Motor neuron (in vitro differentiated cells): ENCODE data around the gene CACNA2D1. TPM values are rescaled to one million over a fixed set of nuclear protein-coding genes. Genes with fewer than 3 reads are reported as not detected.

Source experiments
- ATAC-seq, 8 experiments: fragments of 200-7000 bp; cut with Tn5 transposase; replicated peaks in 6 of 8; 2 replicates each; pipeline ENCODE4 v1.8.0; 2021; ENCODE audit warnings: mild to moderate bottlenecking in 8 of 8, moderate library complexity in 8 of 8
- H3K27ac ChIP-seq, 2 donors: fragments of 250-450 bp; sonication (Bioruptor Pico); 2 replicates each; pipeline ENCODE4 v1.9.0; 2021; ENCODE audit warnings: antibody characterized with exemption in 2 of 2, mild to moderate bottlenecking in 2 of 2, moderate library complexity in 1 of 2
- H3K4me1 ChIP-seq, 2 donors: fragments of 250-450 bp; sonication (Bioruptor Pico); replicated peaks in 1 of 2; 2 replicates each; pipeline ENCODE4 v1.6.1; 2021; ENCODE audit warnings: antibody characterized with exemption in 2 of 2, mild to moderate bottlenecking in 2 of 2, moderate library complexity in 1 of 2
- H3K4me3 ChIP-seq, 5 donors: fragments of 250-450 bp; sonication (Bioruptor Pico); 2 replicates each; pipeline ENCODE4 v1.9.0; 2021; ENCODE audit warnings: antibody characterized with exemption in 5 of 5, mild to moderate bottlenecking in 5 of 5, moderate library complexity in 4 of 5
- WGBS, 10 experiments: fragments of 450-650 bp; shearing (Covaris generic); methylation state at CpG; one replicate each; pipeline ENCODE4 v1.0.0; 2022; 5-methylcytosine and 5-hydroxymethylcytosine counted together
- in situ Hi-C, 9 experiments: fragments of 400-800 bp; cut with MboI; loops; one replicate each; pipeline ENCODE4 v1.15.0; 2021; ENCODE audit warnings: low sequenced_read_pairs in 9 of 9, low pct_unique_long_range_greater_than_20kb in 2 of 9; ENCODE audit not compliant: unreplicated experiment in 9 of 9
- total RNA-seq, 8 experiments: library from RNA; unstranded; fragments of 300-600 nt; gene quantifications; 2 replicates each; pipeline versions ENCODE4 v1.2.3 to v1.2.4, GENCODE V29; 2022

Gene CACNA2D1
- total RNA-seq, 8 experiments from 2014 or later, result 9.7 to 72.9 (median 27.1) TPM

DNA sequence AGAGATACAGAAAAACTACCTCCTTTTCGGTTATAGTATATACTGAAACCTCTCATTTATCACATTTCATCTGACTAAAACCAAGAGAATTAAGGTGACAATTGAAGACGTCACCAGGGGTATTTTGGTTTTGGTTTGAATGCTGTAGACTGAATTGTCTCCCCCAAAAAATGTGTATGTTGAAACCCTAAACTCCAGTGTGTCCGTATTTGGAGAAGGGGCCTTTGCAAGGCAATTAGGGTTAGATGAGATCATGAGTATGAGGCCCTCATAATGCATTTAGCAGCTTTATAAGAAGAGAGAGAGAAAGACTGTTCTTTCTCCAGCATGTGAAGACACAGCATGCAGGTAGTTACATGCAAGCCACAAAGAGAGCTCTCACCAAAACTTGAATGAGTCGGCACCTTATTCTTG is 59.5 kb downstream of the CACNA2D1 start:
- Histone ChIP-seq H3K27ac (no peak overlapping the region), H3K4me1 (peaks cover 9 to 18% of the 10 kb centered on the region in 2 donors), H3K4me3 (no peak overlapping the region)
- ATAC-seq, result no peak
- in situ Hi-C loops, result no loop called here
- 72 to 100% (median 93%) methylated on average over 1 to 4 of the region's 4 CpGs for WGBS, 10 experiments

DNA sequence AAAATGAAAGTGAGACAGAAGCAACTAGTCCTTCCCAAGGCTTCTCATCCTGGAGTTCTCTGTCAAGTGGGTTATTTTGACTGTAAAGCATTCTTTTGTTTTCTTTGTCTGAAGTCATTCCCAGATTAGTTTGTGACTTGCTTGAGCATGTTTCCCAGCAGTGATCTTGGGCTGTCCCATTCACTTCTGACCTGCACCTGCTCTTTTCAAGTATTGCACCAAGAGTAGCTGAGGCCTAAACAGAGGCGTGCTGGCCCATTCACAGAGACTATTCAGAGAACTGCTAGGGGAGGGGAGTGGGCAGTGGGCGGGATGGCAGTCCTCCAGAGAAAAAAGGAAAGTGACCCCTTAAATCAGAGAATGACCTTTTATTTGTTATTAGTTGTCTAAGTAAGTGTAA is 61.3 kb downstream of the CACNA2D1 start:
- peak in 5 of 8 experiments; percentile 95 to 98 (median 97) for ATAC-seq
- in situ Hi-C loops, result no loop called here
- H3K4me1 ChIP-seq, result peaks cover 15 to 23% of the 10 kb centered on the region in 2 donors
- no peak overlapping the region for H3K4me3 ChIP-seq
- H3K27ac ChIP-seq, result no peak overlapping the region
- WGBS, 10 experiments, result 0 to 80% (median 16%) methylated on average over 1 to 2 of the region's 2 CpGs; no CpG with 5 or more reads in 4 of the 10 experiments

DNA sequence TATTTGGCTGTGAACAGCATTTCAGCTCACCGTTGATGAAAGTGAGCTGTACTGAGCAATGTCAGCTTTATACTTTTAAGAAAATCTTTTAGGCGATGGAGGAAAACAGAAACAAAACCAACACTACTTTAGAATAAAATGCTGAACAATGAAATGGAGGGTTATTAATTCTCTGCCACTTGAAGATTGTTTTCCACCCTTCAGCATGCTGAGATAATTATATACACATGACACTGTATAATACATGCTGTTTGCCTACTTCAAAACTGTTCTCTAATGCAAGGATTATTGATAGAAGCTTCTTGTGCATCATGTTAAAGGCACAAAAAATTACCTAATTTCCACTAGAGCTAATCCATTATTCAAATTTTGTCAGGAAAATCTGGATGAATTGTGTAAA is 66.8 kb downstream of the CACNA2D1 start:
- Histone ChIP-seq H3K27ac (peak overlapping the region; percentile 9 to 76), H3K4me3 (no peak overlapping the region), H3K4me1 (peaks cover 30 to 51% of the 10 kb centered on the region in 2 donors)
- WGBS, 10 experiments, result 17 to 100% (median 80%) methylated on average over 1 to 2 of the region's 2 CpGs; no CpG with 5 or more reads in 1 of the 10 experiments
- in situ Hi-C loops, result no loop called here
- peak in 4 of 8 experiments; percentile 26 to 54 (median 42) for ATAC-seq

DNA sequence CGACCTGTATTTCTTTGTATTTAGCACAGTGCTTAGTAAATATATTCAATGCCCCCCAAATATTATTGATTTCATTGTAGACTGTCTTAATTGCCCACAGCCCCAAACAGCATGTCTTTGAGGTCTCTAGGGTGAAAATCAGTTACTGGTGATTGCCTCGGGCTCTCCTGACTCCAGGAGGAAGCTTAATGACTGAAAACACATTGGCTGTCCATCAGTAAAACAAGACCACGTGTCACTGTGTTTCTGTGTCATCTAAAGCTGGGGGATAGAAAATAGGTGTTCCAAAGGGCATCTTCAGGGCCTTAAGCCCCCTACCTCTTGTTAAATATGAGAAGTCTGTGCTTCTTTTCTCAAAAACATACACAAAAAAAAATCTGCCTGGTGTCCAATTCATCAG is 67.9 kb downstream of the CACNA2D1 start:
- in situ Hi-C loops, result no loop called here
- peak overlapping the region; percentile 9 to 76 for H3K27ac ChIP-seq
- H3K4me1 ChIP-seq, result peaks cover 30 to 51% of the 10 kb centered on the region in 2 donors
- 30 to 100% (median 50%) methylated on average over 1 to 3 of the region's 3 CpGs; no CpG with 5 or more reads in 2 of the 10 experiments for WGBS, 10 experiments
- no peak overlapping the region for H3K4me3 ChIP-seq
- ATAC-seq, result peak in 5 of 8 experiments; percentile 25 to 64 (median 38)

DNA sequence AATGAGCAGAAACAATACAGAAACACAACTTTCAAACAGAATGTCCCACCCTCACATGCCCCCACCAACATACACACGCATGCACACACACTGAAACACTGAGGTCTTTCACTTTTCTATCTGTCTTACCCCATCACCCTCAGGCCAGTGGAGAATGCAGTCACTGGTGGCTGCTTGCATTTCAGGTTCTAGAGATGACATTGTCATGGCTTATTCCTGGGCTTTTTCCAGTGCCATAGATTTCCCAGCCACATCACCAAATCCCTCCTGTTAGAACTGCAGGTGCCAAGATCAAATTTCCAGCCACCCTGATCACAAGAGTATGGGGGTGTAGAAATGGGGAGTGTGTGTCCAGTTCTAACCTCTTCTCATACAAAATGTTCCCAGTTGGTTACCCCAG is 68.4 kb downstream of the CACNA2D1 start:
- 86 to 100% (median 94%) methylated on average over 1 of the region's 1 CpG; no CpG with 5 or more reads in 6 of the 10 experiments for WGBS, 10 experiments
- H3K4me1 ChIP-seq, result peaks cover 30 to 51% of the 10 kb centered on the region in 2 donors
- no peak for ATAC-seq
- H3K27ac ChIP-seq, result peak overlapping the region; percentile 9 to 76
- in situ Hi-C loops, result no loop called here
- H3K4me3 ChIP-seq, result no peak overlapping the region

DNA sequence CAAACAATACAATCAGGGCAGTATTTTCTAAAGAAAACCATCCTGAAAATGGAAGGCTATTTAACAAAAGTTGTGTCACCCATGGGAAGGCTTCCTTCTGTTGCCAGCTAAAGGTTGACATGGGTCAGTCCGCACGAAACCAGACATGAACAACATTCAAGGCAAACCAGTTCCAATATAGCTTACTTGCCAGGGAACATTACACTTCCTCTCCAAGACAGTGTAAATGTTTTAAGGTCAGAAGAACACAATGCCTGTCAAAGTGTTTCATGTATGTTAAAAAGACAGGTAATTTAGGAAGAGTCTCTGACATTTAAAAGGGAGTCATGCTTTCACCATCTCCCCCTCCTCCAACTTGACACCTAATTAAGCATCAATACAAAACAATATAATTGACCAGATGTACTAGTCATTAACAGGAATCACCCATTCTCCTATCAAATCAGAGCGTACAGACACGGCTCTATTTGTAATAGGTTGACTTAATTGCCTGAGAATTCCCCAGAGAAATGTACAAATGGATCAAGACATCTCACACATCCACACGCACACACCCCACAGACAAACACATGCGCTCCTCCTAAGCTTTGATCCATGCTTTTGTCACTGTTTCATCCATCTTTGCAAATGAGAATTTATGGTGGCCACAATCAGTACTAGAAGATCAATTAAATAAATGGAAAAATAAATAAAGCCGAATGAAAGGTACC is 69.5 kb downstream of the CACNA2D1 start:
- Histone ChIP-seq H3K4me3 (no peak overlapping the region), H3K4me1 (peaks cover 30 to 51% of the 10 kb centered on the region in 2 donors), H3K27ac (peak overlapping the region in 1 of 2 donors; percentile 58)
- ATAC-seq, result peak in 5 of 8 experiments; percentile 84 to 90 (median 88)
- in situ Hi-C loops, result no loop called here
- WGBS, 10 experiments, result 30 to 100% (median 55%) methylated on average over 1 to 7 of the region's 7 CpGs

DNA sequence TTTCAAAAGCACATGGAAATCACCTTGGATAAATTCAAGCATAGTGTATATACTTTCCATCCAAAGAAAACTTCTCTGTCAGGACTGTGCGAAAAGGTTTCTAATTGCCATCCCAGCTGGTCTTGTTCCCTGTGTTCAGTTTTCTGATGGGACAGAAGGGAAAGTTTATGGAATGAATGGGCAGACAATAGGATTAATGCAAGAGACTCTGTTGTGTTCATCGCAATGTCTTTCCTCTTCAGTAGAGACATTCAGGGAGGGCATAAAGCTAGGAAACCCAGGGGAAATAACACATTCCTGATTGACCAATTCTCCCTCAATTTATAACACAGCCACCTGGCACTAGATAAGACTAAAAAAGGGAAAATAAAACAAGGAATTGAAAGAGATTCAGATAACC is 78.9 kb downstream of the CACNA2D1 start:
- H3K4me1 ChIP-seq, result peaks cover 22 to 34% of the 10 kb centered on the region in 2 donors
- H3K27ac ChIP-seq, result no peak overlapping the region
- in situ Hi-C loops, result no loop called here
- H3K4me3 ChIP-seq, result no peak overlapping the region
- WGBS, 10 experiments, result 14 to 100% (median 80%) methylated on average over 1 to 2 of the region's 2 CpGs; no CpG with 5 or more reads in 1 of the 10 experiments
- ATAC-seq, result peak in 2 of 8 experiments; percentile 24 to 25

DNA sequence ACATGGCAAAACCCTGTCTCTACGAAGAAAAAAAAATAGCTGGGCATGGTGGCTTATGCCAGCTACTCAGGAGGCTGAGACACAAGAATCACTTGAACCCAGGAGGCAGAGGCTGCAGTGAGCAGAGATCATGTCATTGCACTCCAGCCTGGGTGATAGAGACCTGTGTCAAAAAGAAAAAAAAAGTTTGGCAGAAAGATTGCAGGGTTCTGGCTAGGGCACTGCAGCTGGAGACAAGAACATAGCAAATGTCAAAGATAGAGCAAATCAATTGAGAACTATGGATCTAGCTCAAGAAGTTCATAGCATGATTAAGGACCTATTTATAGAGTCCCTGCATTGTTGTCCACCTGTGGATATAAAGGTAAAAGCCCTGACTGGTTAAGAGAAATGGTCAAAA is 79.5 kb downstream of the CACNA2D1 start:
- no peak for ATAC-seq
- 40 to 100% (median 88%) methylated on average over 1 of the region's 1 CpG; no CpG with 5 or more reads in 5 of the 10 experiments for WGBS, 10 experiments
- in situ Hi-C loops, result no loop called here

DNA sequence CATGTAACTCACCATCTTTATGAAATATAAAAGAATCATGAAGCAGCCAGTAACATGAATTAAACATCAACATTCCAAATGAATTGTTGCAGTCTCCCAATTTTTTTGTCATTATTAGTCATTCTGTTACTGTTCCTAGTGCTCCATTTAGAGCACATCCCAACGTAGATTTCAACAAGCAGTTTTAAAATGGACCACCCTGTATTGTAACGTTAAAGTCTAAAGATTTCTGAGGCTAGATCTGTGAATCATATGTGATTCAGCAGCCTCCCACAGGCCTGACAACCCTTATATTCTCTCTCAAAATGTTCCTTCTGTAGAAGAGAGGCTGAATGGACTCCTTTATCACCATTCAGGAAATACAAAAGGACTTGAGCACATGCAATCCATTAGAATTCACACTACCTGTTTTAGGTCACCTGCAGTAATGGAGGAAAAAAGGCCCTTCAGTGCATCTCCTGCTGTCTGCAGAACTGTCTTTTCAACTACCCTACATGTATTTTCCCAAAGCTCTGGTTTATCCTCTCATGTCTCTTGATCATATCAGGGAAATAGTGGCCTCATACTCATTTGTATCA is 81.4 kb downstream of the CACNA2D1 start:
- peaks cover 22 to 32% of the 10 kb centered on the region in 2 donors for H3K4me1 ChIP-seq
- in situ Hi-C loops, result no loop called here
- ATAC-seq, result peak in 2 of 8 experiments; percentile 27 to 55
- WGBS, 10 experiments, result 0 to 67% (median 44%) methylated on average over 1 to 2 of the region's 2 CpGs; no CpG with 5 or more reads in 2 of the 10 experiments
- H3K27ac ChIP-seq, result no peak overlapping the region
- H3K4me3 ChIP-seq, result no peak overlapping the region

More for the DNA sequence above, 79.5 kb downstream of the CACNA2D1 start:
- H3K4me3 ChIP-seq, result no peak overlapping the region
- peaks cover 22 to 34% of the 10 kb centered on the region in 2 donors for H3K4me1 ChIP-seq
- H3K27ac ChIP-seq, result no peak overlapping the region

DNA sequence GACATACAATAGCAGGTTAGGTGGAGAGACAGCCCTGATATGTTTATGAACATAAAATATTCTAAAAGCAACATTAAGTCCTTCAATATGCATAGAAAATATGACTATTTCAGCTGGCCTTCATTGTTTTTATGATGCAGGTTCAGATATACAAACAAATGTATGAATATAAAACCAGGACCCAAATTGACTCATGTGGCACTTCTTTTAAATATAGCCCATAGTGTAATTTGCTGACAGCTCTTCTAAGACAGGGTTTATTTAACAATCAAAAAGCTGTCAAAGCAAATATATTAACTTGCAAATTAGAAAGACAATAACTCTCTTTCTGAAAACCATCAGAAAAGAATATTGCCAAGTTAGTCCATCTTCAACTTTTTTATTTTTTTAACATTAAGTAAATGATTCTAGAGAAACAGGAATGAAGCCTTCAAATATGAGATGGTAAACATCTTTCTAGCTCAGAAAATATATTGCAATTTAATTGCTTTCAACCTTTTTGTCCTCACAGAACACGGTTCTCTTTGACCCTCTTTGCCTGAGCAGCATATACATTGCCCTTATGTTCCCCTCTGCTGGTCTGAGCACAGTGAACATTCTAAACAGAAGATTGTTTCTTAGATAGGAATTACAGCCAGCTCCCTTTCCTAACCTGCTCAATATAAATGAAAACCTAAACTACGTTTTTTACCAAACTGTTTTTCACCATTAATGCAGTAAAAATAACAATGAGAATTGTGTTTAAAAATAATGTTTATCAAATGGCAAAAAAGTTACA is 82.8 kb downstream of the CACNA2D1 start:
- in situ Hi-C loops, result no loop called here
- WGBS, 10 experiments, result 0 to 50% (median 18%) methylated on average over 1 to 2 of the region's 2 CpGs
- Histone ChIP-seq H3K27ac (no peak overlapping the region), H3K4me1 (peaks cover 19 to 29% of the 10 kb centered on the region in 2 donors), H3K4me3 (no peak overlapping the region)
- ATAC-seq, result peak in 3 of 8 experiments; percentile 33 to 61 (median 56)

DNA sequence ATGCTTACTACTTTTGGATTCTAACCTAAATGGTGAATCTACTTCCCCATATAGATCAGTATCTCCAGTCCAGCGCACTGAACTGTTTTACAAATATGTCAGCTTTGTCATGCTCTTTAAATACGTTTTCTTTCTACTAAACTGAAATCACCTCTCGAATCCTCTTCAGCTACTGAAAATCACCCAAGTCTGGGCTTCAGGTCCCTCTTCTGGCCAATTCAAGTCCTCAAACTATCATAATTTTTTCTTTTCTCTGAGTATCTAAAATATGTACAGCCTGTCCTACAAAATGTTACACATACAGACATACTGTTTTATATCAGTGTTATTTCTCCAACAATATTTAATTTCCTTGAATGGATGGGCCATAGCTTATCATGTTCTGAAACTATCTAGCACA is 84.2 kb downstream of the CACNA2D1 start:
- 75 to 100% (median 90%) methylated on average over 1 to 3 of the region's 3 CpGs for WGBS, 10 experiments
- ATAC-seq, result no peak
- H3K27ac ChIP-seq, result no peak overlapping the region
- in situ Hi-C loops, result no loop called here
- H3K4me1 ChIP-seq, result peaks cover 19 to 29% of the 10 kb centered on the region in 2 donors
- H3K4me3 ChIP-seq, result no peak overlapping the region

DNA sequence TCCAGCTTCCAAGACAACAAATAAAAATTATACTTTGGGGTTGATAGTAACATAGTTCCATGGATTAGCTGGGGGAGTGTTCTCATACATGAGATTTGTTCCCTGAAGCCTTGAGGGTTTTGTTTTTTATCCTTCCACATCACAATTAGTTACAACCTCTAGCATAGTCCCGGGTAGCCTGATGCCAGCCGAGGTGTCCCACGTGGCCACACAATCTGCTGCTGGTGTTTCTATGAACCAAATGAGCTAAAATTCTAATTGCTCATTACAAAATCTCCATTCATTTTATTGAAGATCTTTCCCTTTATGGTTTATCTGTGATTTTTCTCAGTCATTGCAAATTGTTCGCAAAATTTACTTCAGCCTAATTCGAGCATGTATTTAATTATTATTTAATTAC is 84.7 kb downstream of the CACNA2D1 start:
- in situ Hi-C loops, result no loop called here
- no peak for ATAC-seq

More for the DNA sequence above, 84.7 kb downstream of the CACNA2D1 start:
- 76 to 94% (median 91%) methylated on average over 2 to 5 of the region's 5 CpGs for WGBS, 10 experiments
- no peak overlapping the region for H3K27ac ChIP-seq
- no peak overlapping the region for H3K4me3 ChIP-seq
- peaks cover 19 to 25% of the 10 kb centered on the region in 2 donors for H3K4me1 ChIP-seq
